ENCODE data around the gene PLOD2.

The PLOD2 gene

DNA sequence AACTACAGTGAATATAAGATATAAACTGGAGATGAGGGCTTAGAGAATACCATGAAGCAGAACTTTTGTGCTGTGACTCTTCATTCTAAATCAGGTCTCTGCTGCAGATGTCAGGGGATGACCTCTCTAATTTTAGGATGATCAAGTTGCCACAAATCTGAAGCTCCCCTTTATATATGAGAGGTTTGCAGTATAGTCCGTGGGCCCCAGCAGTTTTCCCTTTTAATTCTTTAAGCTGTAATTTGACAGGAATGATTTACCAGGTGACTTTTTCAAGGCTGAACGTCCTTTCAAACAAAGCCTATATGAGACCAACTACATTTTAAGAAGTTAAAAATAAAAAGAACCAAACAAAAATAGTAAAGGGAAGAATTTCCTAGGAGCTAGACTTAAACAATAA, 4.9 kb upstream of the PLOD2 start:
- no peak for DNase-seq

GRCh38 chr3:146164971-146165769, 4.2 kb upstream of the PLOD2 start:
- DNase-seq = no peak

DNA sequence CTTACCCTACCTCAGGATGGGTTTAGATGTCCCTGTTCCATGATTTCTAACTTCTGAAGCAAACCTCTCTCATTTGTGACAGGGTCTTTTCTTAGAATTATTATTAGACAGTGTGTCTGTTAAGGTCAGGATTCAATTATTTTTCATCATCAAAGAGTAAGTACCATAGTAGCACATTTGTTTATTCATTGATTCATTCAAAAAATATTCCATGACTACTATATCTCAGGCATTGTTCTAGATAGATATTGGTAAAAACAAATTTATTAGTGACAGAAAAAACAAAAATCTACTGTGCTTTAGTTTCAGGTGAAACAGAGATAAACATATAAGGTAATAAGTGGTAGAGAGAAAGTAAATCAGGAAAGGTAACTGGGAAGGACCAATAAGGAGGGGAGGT, 3.5 kb upstream of the PLOD2 start:
- no peak for DNase-seq

GRCh38 chr3:146164071-146164470, 3.1 kb upstream of the PLOD2 start:
- DNase-seq = no peak

DNA sequence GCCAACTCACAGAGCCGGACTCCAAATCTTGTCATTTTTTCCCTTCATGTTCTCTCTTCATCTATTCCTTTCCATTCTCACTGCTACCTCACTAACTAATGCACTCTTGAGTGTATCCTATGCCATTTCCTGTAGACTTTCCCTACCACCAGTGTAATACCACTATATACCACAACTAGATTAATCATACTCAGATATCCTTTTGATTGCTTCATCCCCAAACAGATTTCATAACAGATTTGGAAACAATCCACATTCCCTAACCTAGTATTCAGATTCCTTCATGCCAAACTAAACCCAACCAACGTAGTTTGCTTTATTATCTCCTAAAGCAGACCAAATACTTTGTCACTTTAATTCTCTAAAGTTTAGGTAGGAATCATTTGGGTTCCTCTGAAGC, 2.6 kb upstream of the PLOD2 start:
- DNase-seq = no peak

DNA sequence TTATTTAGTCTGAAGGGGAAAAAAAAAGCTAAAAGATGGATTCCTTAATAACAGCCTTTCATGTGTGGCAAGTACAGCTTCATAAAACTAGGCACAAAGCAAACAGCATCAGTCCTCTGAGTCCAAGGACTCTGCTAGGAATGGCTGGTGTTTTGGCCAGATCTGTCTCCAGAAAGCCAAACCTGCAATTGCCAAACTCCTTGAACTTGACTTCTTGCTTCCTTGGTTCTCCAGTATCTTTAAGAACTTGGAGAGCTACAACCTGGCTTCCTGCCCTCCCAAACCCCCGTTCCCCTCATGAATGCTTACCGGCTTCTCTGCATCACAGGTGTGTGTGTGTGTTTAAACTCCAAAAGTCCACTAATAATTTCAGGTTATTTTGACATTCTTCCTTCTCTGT, 1.6 kb upstream of the PLOD2 start:
- DNase-seq = no peak

DNA sequence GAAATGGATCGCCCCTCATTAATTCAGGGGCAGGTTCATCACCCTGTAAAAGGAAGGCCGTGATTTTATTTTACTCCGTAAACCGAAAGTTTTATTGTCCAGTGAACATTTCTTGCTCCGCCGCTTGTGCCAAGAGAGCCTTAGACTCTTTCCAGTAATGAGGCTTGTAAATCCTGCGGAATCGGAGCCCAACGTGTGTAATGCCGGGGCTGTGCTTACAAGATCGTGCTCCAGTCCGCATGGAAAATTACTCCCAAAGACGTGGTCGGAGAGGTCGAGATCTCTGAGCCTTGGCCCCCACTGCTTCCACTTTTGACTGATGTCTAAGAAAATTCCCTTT, 649 bp upstream of the PLOD2 start:
- DNase-seq = no peak

GRCh38 chr3:146160321-146160963, 542 bp downstream of the PLOD2 start:
- DNase-seq = no peak

- DNase-seq = no peak
These were observed 1.2 kb downstream of the PLOD2 start for GRCh38 chr3:146159616-146160320.

DNA sequence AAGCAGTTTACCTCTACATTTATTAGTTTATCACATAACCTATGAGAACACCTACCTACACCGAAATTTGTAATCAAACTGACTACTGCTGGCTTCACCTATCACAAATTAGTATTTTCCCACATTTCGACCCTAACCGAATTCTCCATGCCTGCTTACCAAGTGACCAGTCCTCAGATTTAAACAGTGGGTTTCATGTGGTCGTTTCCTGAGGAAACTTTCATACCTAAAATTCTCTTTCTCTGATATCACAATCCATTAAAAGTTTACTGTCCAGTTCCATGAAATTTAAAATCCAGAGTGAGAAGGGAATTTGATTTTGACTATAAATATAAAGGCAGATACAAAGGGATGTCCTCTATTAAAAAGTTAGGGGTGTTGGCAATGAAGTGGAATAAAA, 1.9 kb downstream of the PLOD2 start:
- no peak for DNase-seq

DNA sequence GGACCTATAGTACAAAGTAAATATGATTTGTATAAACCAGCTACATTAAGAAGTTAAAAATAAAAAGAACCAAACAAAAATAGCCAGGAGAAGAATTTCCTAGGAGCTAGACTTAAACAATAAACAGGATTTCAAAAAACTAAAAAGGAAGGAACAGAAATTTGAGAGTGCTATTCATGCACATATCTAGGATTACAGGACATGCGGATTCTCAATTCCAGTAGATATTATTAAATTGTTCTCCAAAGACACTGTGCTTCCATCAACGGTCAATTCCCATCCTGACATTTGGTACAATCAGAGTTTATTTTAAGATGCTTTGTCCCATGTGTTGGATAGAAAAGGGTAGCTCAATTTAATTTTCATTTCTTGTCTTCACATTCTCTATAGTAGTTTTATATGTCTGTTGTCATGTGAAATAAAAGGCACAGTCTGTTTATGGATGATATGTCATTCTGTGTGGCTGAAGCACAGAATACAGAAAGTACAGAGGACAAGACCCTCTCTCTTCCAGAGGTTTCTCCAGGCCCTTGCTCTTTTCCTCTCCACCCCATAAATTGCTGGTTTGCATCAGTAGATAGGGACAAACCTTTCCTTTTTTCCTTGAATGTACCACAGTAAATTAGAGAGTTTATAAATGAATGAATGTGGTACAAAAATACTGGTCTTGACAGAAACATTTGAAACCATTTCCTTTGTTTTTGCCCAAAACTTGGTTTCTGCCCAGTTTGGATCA, 3.5 kb downstream of the PLOD2 start:
- no peak for DNase-seq

- no peak for DNase-seq
These were observed 4.2 kb downstream of the PLOD2 start for GRCh38 chr3:146156666-146157314.

GRCh38 chr3:146156095-146156494, 4.9 kb downstream of the PLOD2 start:
- DNase-seq = no peak

DNA sequence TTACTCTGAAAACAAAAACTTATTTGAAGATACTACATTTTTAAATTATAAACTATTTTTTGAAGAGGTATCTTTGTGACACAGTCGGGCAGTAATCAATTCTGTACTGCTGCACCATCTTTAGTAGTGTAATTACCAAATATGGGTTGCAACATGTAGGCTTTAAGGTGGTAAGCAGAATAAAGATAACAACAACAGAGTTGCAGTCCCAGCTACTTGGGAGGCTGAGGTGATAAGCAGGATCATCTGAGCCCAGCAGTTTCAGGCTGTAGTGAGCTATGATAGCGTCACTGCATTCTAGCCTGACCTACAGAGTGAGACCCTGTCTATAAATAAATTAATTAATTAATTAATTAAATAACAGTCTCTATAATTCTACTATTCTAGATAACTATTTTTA, 6.0 kb downstream of the PLOD2 start:
- no peak for DNase-seq

GRCh38 chr3:146154316-146154715, 6.7 kb downstream of the PLOD2 start:
- DNase-seq = no peak

GRCh38 chr3:146153429-146153828, 7.6 kb downstream of the PLOD2 start:
- DNase-seq = no peak

DNA sequence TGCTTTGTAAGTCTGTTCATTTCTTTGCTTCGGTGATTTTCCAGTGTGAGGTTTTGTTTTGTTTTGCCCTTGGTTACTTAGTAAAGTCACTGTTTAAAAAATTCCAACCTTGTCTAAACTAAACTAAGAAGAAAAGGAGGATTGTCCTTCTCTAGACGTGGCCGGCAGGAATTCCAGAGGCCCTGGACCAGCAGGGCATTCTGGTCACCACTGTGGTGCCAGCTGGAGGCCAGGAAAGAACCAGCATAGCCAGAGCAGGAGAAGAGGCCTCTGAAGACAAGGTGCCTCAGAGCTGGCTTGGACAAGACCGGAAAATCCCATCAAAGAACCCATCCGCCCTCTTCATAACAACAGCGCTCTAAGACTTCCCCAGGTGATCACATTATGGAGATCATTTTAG, 8.2 kb downstream of the PLOD2 start:
- no peak for DNase-seq

GRCh38 chr3:146148468-146148931, 12.5 kb downstream of the PLOD2 start:
- no peak for DNase-seq

GRCh38 chr3:146145642-146146041, 15.3 kb downstream of the PLOD2 start:
- no peak for DNase-seq

DNA sequence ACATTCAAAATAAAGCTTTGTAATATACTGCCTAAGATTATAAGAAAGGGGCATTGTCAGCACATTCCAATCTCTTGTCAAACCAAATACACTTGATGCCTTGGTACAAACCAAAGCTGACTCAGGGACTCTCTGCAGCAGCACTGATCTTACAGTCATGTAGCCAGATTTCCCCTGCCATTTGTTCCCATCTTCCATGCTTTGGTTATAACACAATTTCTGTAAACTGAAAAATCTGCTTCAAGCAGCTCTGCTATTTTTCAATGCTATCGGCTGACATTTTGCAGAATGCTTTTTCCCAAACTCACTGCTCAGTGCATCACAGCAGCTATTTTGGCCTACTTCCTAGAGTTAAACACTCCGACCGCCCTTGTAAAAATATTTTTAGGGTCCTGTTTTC, 18.2 kb downstream of the PLOD2 start:
- no peak for DNase-seq

- DNase-seq = no peak
These were observed 21.3 kb downstream of the PLOD2 start for GRCh38 chr3:146139586-146140110.

DNA sequence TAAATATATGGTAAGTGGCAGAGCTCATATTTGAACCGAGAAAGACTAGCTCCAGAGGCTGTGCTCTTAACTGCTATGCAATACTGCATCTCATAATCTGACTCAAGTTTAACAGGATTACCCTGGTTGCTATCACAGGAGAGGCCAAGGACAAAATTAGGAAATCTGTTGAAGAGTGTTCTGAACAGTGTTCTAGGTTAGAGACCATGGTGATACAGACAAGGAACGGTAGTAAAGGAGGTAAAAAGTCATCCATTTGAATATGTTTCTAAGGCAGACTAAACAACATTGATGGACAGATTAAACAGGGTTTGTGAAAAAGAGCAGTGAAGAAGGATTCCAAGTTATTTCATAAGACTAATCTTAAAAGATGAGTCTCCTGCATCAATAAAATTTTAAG, 22.1 kb downstream of the PLOD2 start:
- DNase-seq = no peak

DNA sequence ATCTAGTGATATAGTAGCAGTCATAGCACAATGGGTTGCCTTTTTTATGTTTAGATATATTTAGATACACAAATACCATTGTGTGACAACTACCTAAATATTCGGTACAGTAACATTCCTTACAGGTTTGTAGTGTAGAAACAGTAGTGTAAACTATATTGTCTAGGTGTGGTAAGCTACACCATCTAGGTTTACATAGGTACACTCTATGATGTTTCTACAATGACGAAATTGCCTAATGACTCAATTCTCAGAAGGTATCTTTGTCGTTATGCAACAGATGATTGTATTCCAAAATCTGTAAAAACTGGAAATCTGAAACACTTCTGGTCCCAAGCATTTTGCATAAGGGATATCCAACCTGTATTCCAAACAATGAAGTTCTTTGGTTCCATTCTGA, 24.3 kb downstream of the PLOD2 start:
- DNase-seq = no peak
